NCI-H446 (cell line): ENCODE measurements around the gene LRRC27.
"Not testable (repeated sequence)": the region's sequence is repeated elsewhere in the genome, so short reads cannot be mapped to it uniquely, and the experiment has no call there.

Experiments used
- DNase-seq, 2 experiments: peaks; one replicate each; lab custom pipeline; 2025; lab: John Stamatoyannopoulos, UW

LRRC27 gene

DNA sequence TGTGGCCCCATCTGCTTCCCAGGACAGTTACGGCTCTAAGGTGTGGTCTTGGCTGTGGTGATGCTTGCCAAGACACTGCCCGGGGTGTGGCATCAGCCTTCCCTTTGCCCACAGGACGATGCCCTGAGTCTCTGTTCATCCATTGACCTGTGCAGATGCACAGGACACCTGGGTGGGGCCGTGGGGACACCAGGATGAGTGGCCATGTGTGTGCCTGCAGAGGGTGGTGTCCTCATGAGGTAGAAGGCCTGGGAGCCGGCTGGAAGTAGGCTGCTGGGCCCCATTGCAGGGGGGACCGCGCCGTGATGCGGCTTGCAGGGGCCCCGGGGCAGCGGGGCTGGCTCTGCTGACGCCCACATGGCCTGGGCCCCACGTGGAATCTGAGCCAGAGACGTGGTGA is 42.6 kb downstream of the LRRC27 start:
- no peak for DNase-seq

DNA sequence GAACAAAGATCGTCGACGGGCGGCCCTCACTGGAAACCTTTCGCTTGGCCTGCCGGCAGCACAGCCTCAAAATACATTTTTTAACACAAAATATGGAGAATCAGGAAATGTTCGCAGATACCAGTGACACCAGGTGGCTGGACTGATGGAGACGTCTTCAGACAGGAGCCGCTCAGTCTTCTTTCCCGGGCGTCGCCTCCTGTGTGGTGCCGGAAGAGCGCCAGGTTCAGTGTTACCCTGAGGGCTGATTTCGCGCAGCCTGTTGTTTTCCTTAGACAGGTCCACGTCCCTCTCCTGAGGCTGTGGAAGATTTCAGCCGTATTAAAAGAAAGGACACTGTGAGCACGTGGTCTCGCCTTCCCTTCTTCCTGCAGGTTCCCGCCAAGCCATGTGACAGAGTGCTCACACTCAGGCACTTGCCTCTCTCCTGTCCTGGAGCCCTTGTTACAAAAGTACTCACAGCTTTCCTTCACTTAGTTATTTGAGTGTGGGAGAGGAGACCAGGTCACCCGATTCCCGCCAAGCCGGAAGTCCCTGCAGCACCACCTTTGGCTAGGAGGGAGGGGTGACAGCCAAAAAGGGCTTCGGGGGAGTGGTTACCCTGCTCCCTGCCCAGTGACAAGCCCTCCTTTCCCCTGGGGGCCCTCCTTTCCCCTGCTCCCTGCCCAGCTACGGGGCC is 43.3 kb downstream of the LRRC27 start:
- DNase-seq, result no peak

DNA sequence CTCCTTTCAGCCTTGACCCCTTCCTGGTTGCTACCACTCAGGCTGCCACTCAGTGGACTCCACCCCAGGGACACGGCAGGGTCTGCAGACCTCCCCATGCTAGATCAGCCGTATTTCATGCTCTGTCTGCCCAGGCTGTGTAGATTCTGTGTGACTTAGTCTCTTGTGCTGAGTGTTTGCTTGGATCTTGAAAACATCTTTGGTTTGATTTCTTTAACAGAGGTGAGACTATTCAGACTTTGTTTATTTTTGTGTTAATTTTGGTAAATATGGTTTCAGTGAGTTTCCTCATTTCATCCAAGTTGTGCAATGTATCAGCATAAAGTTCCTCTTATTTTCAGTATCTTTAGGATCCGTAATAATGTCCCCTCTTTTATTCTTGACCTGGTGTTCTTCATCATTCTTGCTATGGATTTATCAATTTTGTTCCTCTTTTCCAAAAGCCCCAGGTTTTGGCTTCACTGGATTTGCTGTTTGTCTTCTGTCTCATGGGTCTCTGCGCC is 43.9 kb downstream of the LRRC27 start:
- DNase-seq, result no peak

DNA sequence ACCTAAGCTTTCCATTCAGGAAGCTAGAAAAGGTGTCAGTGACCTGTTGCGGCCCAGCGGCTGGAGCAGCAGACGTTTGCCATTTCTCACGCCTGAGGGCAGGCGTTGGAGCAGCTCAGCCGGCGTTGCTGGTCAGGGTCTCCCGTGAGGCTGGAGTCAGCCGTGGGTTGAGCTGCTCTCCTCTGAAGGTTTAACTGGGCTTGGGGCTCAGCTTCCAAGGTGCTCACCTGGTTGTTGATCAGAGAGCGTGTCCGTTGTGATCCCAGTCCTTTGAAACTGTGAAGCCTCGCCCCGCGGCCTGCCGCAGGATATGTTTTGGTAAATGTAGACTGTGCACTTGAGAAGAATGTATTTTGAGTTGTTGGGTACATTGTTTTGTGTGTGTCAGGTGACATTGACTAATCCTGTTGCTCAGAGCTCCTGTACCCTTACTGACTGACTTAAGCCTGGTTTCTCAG is 44.4 kb downstream of the LRRC27 start:
- no peak for DNase-seq

DNA sequence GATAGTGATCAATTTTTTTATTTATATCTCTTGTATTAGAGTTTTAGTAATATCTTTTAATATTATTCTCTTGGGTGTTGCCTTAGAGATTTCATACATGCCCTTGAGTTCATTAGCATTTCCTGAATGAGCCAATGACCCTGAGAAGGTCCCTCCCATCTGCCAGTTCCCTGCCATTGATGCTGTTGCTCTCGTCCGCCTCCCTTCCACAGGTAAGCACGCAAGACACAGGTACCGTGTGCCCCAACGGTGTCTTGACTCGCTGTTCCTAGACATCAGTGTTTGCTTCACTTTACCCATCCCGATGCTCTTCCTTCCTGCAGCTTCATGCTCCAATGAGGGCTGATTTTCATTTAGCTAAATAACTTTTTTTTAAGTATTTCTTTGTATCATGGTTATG is 45.3 kb downstream of the LRRC27 start:
- DNase-seq, result no peak

DNA sequence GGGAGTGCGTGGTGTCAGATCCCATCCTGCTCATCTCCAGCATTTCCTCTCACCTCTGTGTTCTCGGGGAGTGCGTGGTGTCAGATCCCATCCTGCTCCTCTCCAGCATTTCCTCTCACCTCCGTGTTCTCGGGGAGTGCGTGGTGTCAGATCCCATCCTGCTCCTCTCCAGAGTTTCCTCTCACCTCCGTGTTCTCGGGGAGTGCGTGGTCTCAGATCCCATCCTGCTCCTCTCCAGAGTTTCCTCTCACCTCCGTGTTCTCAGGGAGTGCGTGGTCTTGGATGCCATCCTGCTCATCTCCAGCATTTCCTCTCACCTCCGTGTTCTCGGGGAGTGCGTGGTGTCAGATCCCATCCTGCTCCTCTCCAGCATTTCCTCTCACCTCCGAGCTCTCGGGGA is 47.0 kb downstream of the LRRC27 start:
- DNase-seq, result not testable (repeated sequence)

DNA sequence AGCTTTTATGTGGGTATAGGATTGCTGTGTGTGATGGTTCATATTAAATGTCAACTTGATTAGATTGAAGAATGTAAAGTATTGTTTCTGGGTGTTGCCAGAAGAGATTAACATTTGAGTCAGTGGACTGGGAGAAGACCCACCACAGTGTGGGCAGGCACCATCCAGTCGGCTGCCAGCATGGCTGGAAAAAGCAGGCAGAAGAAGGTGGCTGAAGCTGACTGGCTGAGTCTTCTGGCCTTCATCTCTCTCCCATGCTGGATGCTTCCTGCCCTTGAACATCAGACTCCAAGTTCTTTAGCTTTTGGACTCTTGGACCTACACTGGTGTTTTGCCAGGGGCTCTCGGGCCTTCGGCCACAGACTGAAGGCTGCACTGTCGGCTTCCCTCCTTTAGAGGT is 49.0 kb downstream of the LRRC27 start:
- DNase-seq, result not testable (repeated sequence)

DNA sequence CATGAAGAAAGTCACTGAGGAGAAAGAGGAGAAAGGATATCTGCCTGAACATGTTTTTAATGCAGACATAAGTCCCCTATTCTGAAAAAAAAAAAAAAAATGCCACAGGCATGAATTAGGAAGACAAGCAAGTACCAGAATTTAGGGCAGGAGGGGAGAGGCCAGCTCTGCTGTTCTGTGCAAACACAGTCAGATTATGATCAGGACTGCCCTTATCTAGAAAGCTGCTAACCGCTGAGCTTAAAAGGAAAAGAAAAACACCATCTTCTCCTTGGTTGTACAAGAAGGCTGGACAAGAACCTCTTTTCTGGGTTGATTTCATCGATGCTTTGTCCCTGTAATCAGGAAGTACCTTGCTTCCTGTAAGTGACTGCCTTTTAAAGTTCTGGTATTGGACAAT is 49.7 kb downstream of the LRRC27 start:
- DNase-seq, result no peak

DNA sequence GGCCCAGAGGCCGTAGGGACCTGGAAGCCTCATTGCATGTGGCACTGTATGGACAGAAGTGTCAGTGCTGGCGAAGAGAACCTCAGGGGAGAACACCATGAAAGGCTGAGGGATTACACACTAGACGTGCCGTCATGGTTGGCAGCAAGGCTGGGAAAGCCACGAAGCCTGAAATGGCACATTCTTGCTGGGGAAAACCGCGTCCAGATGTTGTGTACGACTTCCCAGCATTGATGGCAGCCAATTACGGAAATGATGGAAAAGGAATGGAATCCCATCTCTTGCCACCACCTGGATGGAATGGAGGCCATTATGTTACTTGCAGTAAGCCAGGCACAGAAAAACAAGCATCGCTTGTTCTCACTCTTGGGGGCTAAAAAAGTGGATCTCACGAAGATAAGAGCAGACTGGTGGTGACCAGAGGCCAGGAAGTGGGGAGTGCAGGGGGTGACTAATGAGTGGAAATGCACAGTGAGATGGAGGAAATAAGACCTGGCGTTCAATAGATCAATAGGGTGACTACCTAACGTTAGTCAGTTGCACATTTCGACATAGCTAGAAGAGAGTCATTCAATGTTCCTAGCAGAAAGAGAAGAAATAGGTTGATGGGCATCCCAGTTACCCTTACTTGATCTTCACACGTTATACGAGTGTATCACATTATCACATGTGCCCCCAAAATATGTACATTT is 50.4 kb downstream of the LRRC27 start:
- DNase-seq, result no peak

DNA sequence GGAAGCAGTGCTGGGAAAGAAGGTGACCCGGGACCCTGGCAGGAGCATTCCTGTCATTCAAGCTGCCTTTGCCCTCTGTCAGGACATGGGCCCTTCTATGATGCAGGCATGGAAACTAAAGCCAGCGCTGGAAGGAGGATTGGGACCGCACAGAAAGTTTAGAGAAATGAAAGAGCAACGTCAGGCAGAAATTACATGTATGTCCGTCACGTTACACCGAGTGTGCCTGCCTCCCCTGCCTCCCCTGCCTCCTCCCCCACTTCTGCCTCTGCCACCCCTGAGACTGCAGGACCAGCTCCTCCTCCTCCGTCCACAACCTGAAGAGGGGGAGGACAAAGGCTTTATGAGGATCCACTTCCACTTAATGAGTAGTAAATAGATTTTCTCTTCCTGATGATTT is 51.1 kb downstream of the LRRC27 start:
- no peak for DNase-seq

DNA sequence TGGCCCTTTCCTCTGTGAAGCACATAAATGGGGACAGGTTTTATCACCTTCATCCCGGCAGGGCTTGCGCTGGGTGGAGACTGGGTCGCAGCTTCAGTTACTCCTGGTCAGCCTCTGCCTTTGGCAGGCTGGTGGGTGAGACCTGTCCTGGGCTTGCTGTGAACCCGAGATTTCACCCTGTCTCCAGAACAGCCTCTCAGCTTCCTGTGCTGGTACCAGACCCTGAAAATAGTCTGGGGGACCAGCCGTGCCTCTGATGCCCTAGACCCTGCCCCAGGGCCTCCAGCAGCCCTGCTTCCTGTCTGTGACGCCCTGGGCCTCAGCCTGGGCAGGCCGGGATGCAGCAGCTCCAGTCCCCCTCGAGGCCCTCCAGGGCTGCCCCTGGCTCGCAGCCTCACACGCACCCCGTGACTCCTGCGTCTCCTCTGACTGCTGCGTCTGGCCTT is 51.8 kb downstream of the LRRC27 start:
- DNase-seq, result no peak

DNA sequence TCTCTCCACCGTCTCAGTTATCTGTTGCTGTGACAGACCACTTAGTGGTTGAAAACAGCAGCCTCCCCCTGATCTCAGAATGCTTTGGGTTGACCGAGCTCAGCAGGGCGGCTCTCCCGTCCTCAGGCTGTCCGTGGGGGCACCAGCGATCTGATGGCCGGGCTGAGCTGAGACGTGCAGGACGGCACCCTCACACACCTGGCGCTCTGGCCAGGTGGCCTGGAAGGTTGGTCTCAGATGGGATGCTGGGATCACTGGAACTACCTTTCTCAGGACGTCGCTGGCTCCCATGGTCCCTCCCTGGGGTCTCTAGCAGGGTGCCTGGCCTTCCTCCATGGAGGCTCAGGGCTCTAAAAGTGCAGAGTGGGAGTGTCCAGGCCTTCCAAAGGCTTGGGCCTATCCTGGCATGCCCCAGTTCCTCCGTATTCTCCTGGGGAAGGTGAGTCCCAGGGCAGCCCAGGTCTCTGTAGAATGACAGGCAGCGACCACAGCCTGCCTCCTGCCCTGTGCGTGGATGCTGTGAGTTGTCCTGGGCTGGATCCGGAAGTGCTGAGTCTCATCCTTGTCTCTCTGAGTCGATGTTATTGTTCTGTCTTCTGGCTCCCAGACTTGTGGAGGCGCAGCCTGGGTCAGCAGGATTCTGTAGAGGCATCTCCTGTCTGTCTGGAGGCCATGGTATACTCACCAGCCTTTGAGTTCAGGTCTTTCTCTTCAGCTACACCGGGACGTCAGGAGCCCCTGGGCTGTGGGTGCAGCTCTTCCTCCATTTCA is 52.8 kb downstream of the LRRC27 start:
- DNase-seq, result no peak

DNA sequence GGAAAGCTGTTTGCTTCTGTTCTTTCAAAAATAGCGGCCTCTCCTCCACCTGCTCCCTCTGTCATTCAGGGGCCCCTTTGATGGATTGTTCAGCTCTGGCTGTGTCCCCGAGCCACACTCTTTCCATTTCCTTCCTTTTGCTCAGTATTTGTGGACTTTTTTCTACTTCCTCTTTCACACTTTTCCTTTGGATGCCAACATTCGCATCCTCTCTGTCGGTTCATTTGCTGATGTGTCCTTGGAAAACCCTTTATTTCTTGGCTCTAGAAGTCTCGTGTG is 53.3 kb downstream of the LRRC27 start:
- DNase-seq, result no peak

DNA sequence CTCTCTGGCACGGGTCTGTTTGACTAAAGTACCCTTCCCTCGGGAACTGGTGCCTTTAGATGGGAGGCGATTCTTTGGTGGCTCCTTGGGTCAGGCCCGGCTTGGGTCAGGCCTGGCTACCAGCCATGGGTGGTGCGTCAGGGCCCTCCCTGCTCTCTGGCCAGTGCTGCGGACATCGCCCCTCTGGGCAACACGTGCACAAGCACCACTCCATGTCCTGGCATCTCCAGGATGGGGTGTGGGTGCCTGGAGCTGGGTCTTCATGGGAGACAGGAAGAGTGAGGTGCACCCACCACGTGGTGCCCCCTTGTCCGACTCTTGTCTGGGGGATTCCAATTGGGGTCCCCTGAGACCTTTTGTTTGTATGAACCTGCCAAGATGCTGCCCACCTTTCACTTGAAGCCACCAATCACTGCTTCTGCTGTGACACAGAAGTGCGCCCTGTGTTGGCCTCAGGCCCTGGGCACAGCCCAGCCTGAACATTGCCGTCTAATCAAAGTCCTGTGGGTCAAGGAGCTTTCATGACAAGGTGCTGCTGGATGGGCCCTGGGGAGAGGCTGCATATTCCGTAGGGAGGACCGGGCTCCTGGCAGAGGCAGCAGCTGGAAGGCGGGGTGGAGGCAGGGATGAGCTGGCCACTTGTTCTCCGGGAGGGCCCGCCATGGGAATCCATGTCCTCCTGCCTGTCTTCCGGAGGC is 53.9 kb downstream of the LRRC27 start:
- DNase-seq, result no peak

DNA sequence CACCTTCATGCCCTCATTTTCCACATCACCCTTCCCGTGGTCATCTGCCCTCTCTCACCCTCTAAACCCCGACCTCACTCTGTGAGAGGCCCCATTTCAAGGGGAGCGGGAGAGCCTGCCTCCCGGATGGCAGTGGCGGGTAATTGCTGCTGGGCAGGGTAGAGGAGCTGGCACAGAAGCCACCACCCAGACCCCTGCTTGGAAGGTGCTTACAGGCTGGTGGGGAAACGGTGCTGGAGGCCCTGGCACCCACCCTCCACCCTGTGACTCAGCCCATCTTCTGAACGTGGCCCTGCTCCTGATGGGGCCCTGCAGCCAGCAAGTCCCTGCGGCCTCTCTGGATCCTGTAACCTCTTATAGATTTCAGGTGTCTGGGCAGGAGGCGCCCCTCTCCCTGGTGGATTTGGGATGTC is 54.4 kb downstream of the LRRC27 start:
- DNase-seq, result no peak

DNA sequence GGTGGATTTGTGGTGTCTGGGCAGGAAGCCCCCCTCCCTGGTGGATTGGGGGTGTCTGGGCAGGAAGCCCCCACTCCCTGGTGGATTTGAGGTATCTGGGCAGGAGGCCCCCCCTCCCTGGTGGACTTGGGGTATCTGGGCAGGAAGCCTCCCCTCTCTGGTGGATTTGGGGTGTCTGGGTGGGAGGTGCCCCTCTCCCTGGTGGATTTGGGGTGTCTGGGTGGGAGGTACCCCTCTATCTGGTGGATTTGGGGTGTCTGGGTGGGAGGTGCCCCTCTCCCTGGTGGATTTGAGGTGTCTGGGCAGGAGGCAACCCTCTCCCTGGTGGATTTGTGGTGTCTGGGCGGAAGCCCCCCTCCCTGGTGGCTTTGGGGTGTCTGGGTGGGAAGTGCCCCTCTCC is 54.9 kb downstream of the LRRC27 start:
- not testable (repeated sequence) for DNase-seq

DNA sequence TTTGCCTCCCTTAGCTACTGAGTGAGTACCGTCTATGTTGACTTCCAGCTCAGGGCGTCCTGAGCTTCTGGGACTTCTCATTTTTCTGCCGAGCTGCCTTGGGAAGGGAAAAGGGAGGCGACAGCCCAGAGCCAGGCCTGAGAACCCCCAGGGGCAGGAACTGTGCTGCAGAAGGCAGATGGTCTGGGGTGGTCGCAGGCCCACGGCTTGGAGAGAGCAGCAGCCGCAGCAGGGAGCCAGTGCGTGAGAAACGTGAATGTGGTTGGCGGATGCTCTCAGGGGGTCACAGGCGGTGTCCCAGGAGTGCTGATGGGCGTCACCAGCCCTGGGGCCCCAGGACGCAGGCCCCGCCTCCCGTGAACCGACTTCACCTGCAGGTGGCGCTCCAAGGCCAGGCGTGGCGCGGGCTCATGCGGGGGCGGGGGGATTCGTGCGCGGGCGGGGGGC is 55.8 kb downstream of the LRRC27 start:
- DNase-seq, result peak in 1 of 2 experiments; percentile 19

DNA sequence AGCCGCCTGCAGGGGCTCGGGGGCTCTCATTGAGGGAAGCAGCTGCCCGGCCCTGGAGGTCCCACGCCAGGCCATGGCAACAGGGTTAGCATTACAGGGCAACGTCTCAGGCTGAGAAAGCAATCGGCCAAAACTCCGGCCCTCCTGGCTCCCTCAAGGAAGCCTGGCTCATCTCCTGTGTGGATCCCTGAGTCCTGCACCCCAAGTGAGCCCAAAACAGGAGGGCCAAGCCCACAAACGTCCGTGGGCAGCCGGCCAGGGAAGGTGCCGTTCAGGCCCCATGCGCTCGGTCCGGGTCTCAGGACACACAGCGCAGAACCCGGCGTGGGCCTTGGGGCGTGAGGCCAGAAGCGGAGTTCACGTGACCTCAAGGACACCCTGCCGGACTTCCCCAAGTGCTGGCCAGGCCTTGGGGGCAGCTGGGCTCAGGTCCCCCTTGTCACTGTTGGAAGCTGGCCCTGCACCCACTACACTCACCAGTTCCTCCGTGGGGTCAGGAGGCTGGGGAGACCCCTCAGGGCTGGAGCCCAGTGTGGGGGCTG is 57.0 kb downstream of the LRRC27 start:
- no peak for DNase-seq

DNA sequence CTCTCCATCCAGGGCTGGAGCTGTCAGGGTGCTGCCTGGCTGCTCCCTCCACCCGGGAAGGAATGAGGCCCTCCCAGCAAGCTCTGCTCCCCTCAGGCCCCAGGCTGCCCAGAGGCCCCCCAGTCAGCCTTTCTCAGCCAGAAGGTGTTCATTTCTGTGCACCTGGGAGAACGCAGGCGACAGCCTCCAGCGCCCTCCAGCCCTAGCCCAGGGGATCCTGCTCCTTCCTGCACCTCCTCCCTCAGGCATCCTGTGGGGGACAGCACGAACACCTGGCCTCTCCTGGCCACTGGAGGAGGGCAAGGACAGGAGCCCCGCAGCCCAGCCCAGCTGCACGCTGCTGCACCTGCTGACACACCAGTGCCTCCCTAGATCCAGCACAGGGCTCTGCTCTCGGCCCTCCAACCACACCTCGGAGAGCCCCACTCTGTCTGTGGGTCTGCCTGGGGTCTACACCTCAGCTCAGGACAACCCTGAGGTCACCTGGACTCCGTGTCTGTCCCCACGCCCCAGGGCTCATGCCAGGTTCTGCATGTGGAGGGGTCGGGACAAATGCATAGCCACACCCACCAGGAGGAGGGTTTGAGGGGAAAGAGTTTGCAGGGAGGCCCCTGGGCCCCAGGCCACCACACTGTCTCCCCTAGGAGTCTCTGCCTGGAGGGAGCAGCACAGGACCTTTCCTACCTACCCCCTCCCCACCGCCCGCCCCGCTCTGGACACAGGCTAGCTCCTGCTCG is 57.6 kb downstream of the LRRC27 start:
- no peak for DNase-seq

DNA sequence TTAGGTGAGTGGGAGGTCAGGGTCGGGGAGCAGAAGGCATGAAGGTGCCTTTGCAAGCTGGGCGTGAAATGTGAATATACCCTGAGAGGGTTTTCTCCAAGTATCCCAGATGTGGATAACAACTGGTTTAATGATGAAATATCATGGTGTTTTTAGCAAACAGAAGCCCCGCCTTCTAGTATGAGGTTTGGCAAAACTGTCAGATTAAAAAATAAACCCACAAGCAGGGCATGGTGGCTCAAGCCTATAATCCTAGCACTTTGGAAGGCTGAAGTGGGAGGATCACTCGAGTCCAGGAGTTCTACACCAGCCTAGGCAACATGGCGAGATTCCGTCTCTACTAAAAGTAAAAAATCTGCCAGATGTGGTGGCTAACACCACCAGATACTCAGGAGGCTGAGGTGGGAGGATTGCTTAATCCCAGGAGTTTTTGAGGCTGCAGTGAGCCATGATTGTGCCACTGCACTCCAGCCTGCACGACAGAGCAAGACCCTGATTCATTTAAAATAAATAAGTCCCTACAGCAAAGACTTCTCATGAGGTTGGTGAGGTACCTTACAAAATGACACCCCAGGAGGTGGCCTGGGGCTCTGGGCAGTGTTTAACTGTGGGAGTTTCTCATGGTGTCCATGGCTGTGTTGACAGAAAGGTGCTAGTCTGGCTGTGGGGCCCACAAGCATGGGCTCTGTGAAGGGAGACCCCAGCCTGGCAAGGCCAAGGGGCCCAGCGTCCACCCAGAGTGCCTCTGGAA is 58.4 kb downstream of the LRRC27 start:
- DNase-seq, result no peak
